ENCODE data around the gene EEA1.

Gene EEA1

GRCh38 chr12:92933606-92934005 lies 4.5 kb upstream of the EEA1 start:
- no peak for DNase-seq

- no peak for DNase-seq
Observed at GRCh38 chr12:92930421-92930820, 1.3 kb upstream of the EEA1 start.

DNA sequence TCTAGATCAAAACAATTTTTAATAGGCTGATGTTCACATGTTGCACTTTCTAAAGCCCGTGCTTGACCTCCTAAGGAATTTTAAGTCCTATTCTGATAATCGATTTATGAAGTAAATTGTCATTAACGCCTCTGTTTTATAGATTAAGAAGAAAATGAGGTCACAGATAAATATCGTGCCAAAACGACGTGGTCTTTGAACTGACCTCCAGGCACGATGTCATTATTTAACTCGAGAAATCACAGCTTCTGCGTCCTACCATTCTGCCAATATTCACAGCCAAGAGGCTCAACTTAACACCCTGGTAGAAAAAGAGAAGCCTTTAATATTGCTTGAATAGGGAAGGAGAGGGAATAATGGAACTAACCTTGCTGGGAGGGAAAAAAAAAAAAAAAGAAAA lies 888 bp upstream of the EEA1 start:
- DNase-seq: no peak

DNA sequence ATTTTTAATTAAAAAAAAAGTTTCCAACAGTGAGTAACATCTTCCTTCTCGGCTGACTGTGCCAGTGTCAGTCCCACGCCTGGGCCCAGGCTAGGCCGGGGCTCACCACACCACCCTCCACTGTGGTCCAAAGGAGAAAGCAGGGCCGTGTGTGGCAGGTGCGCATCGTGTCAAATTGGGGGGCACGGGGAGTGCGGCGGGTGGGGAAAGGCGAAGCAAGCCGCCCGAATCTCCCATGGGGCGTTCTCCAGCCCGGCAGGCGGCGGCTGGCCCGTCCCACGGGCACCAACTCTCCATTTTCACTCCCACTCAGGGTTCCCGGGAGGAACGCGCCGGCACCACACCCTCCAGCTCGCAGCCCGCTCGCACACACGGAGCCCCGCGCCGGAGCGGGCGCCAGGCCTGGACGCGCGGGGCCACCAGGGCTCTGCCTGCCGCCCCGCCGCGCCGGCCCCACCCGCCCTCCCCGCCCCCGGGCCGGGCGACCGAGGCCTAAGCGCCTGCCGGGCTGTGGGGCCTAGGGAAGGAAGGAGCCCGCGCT lies 604 bp downstream of the EEA1 start:
- DNase-seq: no peak

GRCh38 chr12:92927436-92928281 lies 1.4 kb downstream of the EEA1 start:
- no peak for DNase-seq

DNA sequence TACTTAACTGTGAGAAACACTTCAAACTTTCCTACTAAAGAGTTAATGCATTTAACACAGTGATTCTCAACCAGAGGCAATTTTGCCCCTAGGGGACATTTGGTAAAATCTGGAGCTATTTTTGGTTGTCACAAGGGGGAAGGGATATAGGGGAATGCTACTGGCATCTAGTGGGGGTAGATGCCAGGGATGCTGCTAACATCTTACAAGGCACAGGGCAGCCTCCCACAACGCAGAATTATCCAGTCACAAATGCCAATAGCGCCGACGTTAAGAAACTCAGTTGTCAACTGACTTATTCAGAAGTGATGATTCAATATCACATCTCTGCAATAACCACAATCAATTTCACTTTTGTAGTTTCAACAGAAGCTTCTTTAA lies 2.0 kb downstream of the EEA1 start:
- DNase-seq: peak; percentile 63

DNA sequence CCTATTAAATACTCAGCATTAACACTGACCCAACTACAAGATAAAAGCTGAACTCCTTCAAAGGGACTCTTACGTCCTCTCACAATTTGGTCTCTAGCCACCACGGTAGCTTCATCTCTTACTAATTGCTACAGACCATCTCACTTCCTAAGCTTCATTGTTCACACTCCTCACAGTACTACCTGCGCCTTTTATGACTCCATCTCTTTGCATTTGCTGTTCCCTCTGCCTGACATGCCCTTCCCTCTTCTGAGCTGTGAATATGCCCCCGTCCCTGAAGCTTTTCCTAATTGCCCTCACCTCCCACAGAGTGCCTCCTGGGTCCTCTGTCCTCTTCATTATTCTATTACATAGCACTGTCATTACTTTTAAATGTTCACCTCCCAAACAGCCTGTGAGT lies 2.5 kb downstream of the EEA1 start:
- DNase-seq: no peak

- no peak for DNase-seq
Observed at GRCh38 chr12:92921877-92922276, 7.2 kb downstream of the EEA1 start.

- DNase-seq: no peak
Observed at GRCh38 chr12:92915365-92915764, 13.7 kb downstream of the EEA1 start.

GRCh38 chr12:92914170-92914569 lies 14.9 kb downstream of the EEA1 start:
- DNase-seq: no peak

- no peak for DNase-seq
Observed at GRCh38 chr12:92912672-92913071, 16.4 kb downstream of the EEA1 start.

GRCh38 chr12:92912052-92912451 lies 17.0 kb downstream of the EEA1 start:
- DNase-seq: peak; percentile 91

- peak; percentile 55 for DNase-seq
Observed at GRCh38 chr12:92911339-92911738, 17.8 kb downstream of the EEA1 start.

DNA sequence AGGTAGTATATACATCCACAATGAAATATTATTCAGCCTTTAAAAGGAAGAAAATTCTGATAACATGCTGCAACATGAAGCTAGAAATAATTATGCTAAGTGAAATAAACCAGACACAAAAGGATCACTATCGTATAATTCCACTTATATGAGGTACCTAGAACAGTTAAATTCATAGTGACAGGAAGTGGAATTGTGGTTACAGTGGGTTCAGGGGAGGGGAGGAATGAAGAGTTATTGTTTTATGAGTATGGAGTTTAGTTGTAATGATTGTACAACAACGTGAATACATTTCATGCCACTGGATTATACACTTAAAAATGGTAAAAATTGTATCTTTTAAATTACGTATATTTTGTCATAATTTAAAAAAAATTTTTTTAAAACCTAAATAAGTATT lies 21.0 kb downstream of the EEA1 start:
- no peak for DNase-seq

DNA sequence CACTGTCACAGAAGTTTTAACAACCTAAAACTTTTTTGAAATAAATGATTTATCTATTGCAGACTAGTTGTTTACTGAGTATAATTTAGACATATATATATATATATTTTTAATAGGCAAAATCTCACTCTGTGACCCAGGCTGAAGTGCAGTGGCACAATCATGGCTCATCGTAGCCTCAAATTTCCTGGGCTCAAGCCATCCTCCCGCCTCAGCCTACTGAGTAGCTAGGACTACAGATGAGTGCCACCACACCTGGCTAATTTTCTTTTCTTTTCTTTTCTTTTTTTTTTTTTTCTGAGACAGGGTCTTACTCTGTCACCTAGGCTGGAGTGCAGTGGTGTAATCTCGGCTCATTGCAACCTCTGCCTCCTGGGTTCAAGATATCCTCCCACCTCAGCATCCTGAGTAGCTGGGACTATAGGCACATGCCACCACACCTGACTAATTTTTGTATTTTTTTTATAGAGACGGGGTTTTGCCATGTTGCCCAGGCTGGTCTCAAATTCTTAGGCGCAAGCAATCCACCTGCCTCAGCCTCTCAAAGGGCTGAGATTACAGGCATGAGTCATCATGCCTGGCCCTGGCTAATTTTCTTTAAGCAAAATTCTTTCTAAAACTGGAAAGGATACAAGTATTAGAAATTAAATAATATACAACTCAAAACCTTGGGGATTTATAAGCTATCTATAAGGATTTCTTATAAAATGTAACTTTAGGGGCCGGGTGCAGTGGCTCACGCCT lies 23.1 kb downstream of the EEA1 start:
- no peak for DNase-seq

DNA sequence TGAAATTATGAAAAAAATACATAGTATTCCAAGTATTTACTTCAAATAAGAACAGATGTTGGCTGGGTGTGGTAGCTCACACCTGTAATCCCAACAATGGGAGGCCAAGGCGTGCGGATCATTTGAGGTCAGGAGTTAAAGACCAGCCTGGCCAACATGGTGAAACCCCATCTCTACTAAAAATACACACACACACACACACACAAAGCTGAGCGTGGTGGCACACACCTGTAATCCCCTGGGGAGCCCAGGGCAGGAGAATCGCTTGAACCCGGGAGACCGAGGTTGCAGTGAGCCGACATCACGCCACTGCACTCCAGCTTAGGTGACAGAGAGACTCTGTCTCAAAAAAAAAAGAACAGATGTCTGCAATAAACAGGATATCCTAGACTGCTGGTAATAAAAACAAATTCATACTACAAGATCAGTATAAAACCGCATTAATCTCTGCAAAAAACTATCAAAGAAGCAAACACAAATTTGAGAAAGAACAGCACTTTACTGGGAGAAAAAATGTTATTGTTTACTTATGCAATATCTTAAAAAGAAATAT lies 23.8 kb downstream of the EEA1 start:
- DNase-seq: no peak

GRCh38 chr12:92900941-92901340 lies 28.2 kb downstream of the EEA1 start:
- no peak for DNase-seq

DNA sequence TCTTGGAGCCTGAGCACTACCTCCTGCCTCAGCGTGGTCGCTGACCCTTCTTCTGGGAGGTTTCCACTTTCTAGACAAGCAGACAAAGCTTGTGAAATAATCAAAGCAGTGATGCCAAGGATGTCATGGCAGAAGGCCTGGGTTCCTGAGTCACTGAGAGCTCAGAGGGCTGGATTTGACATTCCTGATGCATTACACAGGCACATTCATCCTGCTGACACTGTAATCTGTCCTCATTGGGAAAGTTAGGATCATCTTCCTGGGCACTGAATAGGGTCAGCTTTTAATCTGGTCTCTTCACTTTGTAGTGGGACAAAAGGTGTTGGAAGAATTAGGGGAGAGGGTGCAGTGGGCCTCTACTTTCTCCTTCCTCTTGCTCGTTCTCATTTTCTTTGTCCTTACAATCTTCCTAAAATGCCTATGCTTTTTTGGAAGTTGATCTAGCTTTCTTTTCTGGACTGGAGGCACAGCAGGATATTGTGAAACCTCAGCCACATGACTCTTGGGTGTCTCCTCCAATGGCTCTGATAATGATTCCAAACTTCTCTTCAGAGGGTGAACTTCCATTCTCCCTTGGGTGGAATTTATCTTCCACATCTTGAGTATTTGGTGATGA lies 29.6 kb downstream of the EEA1 start:
- DNase-seq: no peak

GRCh38 chr12:92898755-92899154 lies 30.3 kb downstream of the EEA1 start:
- DNase-seq: no peak

DNA sequence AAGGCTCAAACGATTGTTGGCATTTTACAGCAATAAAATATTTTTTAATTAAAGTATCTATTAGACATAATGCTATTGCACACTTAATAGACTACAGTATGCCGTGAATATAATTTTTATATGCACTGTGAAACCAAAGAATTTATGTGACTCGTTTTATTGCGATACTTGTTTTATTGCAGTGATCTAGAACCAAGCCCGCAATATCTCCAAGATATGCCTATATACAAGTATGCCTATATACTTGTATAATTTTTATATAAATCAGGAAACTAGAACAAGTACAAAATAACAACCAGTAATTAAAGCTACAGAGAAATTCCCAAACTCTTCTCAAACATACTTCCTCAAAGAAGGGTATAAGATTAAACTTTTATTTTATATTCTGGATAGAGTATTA lies 31.3 kb downstream of the EEA1 start:
- no peak for DNase-seq

DNA sequence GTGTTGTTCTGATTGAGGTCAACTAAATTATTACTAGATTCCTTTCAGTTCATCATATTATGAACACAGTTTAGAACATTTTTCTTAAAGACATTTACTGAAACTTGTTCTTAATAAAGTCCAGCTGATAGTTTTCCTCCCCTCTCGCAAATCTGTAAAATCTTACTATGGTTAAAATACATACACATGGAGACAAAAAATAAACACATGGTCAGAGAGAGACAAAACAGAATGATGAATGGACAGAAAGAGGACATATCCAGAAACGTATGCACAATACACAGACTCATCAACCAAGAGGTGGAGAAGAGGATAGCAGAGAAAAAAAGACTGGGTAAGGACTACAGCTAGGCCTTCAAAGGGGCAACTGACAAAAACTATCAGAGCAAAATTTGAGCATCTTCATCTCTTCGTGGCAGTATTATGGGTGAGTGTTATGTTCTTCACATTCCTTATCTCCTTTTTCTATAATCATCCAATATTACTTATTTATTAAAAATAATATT lies 38.4 kb downstream of the EEA1 start:
- no peak for DNase-seq

DNA sequence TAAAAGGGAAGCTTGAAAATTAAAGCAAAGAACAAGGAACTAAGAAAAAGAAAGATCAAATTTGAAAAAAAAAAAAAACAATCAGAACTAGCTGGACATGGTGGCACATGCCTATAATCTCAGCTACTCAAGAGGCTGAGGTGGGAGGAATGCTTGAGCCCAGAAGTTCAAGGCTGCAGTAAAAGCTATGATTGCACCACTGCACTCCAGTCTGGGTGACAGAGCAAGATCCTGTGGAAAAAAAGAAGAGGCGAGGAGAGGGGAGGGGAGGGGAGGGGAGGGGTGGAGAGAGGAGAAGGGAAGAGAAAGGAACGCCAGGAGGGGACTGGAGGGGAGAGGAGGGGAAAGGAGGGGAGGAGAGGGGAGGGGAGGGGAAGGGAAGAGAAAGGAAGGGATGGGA lies 43.0 kb downstream of the EEA1 start:
- DNase-seq: no peak

GRCh38 chr12:92879698-92880322 lies 49.3 kb downstream of the EEA1 start:
- DNase-seq: no peak
